NCI-H1417 treated with DMSO at 0.1 percent for 48 hours (cell line): ENCODE data around the gene PRSS1.

Experiments
- DNase-seq: peaks from one replicate; lab custom pipeline; 2025; lab: John Stamatoyannopoulos, UW

Gene PRSS1

DNA sequence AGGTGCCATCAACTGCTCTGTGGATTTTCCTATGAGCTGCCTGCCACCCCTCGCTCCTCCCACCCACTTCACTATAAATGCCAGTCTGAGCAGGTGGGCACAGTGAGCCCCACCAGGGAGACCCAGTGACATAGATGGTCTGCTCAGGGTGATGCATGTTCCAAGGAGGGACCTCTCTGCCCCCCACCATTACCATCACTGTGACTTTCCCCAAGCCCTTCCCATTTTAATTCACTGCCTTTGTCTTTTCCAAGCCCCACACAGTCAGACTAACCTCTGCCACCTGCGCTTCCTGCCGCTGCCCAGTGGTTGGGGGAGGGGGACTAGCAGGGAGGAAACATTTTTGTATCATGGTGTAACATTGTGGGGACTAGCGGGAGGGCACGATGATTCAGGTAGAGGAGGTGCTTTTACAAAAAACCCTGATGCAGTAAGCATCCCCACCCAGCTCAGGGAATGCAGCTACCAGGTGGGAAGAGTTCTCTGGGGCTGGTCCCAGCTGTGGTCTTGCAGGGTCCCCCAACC is 46.1 kb downstream of the PRSS1 start:
- DNase-seq, result no peak

DNA sequence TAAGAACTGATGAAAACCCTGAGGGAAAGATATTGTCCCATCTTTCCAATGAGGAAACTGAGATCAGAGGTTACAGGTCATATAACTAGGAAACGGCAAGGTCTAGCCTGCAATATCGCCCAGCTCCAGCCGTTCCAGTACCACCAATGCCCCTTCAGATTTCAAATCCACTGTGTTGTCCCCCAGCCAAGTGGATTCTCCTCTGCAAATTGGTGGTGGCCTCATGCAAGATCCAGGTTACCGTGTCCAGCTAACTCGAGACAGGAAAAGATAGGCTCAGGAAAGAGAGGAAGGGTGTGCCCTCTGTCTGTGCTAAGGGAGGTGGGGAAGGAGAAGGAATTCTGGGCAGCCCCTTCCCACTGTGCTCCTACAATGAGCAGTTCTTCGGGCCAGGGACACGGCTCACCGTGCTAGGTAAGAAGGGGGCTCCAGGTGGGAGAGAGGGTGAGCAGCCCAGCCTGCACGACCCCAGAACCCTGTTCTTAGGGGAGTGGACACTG is 46.8 kb downstream of the PRSS1 start:
- no peak for DNase-seq

DNA sequence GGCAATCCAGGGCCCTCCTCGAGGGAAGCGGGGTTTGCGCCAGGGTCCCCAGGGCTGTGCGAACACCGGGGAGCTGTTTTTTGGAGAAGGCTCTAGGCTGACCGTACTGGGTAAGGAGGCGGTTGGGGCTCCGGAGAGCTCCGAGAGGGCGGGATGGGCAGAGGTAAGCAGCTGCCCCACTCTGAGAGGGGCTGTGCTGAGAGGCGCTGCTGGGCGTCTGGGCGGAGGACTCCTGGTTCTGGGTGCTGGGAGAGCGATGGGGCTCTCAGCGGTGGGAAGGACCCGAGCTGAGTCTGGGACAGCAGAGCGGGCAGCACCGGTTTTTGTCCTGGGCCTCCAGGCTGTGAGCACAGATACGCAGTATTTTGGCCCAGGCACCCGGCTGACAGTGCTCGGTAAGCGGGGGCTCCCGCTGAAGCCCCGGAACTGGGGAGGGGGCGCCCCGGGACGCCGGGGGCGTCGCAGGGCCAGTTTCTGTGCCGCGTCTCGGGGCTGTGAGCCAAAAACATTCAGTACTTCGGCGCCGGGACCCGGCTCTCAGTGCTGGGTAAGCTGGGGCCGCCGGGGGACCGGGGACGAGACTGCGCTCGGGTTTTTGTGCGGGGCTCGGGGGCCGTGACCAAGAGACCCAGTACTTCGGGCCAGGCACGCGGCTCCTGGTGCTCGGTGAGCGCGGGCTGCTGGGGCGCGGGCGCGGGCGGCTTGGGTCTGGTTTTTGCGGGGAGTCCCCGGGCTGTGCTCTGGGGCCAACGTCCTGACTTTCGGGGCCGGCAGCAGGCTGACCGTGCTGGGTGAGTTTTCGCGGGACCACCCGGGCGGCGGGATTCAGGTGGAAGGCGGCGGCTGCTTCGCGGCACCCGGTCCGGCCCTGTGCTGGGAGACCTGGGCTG is 47.5 kb downstream of the PRSS1 start:
- no peak for DNase-seq

DNA sequence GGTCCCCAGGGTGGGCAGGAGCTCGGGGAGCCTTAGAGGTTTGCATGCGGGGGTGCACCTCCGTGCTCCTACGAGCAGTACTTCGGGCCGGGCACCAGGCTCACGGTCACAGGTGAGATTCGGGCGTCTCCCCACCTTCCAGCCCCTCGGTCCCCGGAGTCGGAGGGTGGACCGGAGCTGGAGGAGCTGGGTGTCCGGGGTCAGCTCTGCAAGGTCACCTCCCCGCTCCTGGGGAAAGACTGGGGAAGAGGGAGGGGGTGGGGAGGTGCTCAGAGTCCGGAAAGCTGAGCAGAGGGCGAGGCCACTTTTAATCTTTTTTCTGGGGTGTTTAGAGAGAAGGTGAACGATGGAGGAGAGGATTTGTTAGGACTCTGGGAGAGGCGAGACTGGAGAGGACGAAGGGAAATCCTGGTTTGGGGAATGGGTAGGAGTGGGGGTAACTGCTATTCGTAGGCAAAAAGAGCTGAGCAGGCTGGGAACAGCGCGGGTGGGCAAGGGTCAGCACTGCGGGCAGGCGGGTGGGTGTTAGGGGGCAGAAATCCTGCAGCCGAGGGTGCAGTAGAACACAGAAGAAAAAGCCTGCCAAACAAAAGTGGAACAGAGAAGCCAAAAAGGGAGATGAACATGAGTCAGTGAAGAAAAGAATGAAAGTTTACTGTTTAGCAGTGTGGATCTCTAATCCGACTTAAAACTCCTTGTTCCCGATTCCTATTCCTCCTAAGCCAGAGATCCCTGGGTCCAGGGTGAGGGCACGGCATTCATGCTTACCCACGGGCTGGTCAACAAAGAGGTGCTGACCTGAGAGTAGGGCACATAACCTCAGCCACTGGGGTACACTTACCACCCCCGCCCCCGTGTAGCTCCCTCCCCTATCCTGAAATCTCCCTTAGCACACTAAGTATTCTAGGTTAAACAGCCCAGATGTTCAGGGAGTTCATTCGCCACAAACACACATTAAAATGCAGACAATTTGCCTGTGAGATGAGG is 48.4 kb downstream of the PRSS1 start:
- DNase-seq, result no peak

DNA sequence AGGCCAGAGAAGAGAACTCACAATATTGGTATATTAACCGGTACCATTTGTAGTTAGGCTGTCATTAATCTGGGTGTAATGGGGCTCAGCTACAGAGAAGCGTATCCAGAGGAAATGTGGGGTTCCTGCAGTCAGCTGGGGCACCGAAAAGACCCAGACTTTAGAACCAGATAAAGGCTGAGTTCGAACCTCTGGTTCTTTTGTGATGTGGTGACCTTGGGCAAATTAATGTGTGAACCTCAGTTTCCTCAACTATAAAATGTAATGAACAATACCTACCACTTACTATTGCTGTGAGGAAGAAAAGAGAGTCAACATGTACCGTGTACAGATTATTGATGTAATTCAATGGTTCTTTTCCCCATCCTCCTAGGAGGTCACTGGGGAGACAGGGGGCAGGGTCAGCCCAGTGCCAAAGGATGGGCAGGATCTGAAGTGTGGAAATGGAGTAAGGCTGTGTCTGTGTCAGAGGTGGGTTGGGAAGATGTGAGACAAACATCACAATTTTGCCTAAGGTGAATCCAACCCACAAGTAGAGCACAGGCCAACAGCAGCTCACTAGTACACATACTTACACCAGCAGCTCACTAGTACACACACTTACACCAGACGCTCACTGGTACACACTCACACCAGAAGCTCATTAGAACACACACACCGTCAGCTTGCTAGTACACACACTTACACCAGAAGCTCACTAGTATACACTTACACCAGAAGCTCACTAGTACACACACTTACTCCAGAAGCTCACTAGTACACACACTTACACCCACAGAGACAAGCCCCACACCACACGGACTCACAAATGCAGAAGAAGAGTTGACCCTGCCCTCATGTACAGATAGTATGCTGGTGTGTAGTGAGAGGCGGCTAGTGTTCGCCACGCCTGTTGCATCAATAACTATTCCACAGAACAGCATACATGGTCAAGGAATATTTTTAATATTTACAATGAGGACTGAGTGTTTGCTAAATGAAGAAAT is 49.5 kb downstream of the PRSS1 start:
- no peak for DNase-seq

DNA sequence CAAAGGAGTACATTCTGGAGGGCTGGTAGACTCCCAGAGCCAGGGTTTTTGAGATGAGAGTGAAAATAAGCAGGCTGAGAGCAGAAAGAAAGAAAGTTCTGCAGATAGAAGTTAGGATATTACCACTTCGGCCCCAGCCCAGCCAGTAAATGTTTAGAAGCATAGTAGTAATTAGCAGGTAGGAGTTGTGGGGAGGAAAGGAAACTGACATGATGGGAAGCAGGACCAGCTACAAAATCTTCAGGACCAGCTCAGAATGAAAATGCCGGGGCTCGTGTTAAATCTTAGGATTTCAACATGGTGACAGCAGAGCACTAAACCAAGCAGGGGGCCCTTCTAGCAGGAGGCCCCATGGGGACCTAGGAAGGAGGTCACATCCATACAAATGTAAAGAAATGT is 50.2 kb downstream of the PRSS1 start:
- DNase-seq, result no peak

DNA sequence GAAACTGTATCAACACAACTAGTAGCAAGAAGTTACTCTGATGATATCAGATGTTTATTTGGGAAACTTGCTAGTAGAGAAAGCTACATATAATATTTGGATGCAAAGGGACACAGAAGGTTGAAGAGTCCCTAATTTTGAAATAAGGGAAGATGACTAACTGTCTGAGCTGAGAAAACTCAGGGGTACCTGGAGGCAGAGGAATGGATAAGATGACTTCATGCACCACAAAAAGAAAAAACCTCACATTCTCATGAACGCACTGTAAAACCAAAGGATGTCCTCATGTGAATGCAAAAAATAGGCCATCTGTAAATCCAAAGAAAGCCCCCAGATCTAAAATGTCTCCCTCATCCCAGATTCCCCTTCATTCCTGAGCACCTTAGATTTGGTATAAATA is 50.8 kb downstream of the PRSS1 start:
- DNase-seq, result no peak

DNA sequence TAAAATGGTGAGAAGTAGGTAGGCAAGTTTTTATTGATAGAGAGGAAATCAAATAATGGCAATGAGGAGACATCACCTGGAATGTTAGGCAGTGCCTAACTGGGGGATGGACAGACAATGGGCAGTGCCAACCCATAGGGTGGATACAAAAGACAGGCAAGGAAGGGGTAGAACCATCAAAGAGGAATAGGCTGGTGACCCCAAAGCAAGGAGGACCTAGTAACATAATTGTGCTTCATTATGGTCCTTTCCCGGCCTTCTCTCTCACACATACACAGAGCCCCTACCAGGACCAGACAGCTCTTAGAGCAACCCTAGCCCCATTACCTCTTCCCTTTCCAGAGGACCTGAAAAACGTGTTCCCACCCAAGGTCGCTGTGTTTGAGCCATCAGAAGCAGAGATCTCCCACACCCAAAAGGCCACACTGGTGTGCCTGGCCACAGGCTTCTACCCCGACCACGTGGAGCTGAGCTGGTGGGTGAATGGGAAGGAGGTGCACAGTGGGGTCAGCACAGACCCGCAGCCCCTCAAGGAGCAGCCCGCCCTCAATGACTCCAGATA is 51.5 kb downstream of the PRSS1 start:
- DNase-seq, result no peak

DNA sequence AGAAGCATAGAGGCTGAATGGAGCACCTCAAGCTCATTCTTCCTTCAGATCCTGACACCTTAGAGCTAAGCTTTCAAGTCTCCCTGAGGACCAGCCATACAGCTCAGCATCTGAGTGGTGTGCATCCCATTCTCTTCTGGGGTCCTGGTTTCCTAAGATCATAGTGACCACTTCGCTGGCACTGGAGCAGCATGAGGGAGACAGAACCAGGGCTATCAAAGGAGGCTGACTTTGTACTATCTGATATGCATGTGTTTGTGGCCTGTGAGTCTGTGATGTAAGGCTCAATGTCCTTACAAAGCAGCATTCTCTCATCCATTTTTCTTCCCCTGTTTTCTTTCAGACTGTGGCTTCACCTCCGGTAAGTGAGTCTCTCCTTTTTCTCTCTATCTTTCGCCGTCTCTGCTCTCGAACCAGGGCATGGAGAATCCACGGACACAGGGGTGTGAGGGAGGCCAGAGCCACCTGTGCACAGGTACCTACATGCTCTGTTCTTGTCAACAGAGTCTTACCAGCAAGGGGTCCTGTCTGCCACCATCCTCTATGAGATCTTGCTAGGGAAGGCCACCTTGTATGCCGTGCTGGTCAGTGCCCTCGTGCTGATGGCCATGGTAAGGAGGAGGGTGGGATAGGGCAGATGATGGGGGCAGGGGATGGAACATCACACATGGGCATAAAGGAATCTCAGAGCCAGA is 52.5 kb downstream of the PRSS1 start:
- DNase-seq, result no peak

DNA sequence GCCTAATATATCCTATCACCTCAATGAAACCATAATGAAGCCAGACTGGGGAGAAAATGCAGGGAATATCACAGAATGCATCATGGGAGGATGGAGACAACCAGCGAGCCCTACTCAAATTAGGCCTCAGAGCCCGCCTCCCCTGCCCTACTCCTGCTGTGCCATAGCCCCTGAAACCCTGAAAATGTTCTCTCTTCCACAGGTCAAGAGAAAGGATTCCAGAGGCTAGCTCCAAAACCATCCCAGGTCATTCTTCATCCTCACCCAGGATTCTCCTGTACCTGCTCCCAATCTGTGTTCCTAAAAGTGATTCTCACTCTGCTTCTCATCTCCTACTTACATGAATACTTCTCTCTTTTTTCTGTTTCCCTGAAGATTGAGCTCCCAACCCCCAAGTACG is 53.0 kb downstream of the PRSS1 start:
- no peak for DNase-seq
